ENCODE measurements around the gene DCLK1. TPM values are rescaled to one million over a fixed set of nuclear protein-coding genes. Genes with fewer than 3 reads are reported as not detected.

DCLK1 gene
- total RNA-seq, 6 experiments from 2014 or later = 0.07 to 0.12 (median 0.10) TPM; not detected in 2

DNA sequence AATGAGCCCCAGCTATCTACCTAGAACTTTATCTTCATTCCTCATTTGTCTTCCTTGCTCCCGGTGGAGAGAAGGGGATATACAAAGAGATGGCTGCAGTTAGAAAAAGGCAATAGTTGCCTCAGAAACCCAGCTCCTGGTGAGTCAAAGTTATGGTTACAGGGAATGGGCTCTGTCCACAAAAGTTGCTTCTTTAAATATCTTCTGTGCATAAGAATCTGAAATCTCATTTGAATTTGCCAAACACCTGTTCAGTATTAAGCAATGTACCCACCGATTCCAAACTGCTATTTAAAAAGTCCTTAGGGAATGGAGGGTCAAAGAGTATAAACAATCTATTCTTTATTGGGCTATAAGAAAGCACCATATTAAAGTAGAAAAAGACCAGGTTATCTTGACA lies 48.4 kb downstream of the DCLK1 start:
- Histone ChIP-seq H3K4me3 (no peak overlapping the region), H3K27ac (no peak overlapping the region)
- WGBS (ENCODE audit: insufficient coverage, low coverage, low lambda C conversion rate, missing lambda C conversion rate) = 49% methylated on average over 2 of the region's 2 CpGs

GRCh38 chr13:36082396-36082795 lies 48.8 kb downstream of the DCLK1 start:
- WGBS (ENCODE audit: insufficient coverage, low coverage, low lambda C conversion rate, missing lambda C conversion rate) = 58% methylated on average over 2 of the region's 2 CpGs
- no peaks in the 10 kb centered on the region for H3K4me1 ChIP-seq
- intact Hi-C loops (cut with DNase I) = no loop called here
- ATAC-seq (no peak), DNase-seq (no peak)
- no peak overlapping the region for H3K4me3 ChIP-seq
- H3K27ac ChIP-seq = no peak overlapping the region
- no peaks in the 10 kb centered on the region for H3K36me3 ChIP-seq
- TF ChIP-seq, protein P1, sequence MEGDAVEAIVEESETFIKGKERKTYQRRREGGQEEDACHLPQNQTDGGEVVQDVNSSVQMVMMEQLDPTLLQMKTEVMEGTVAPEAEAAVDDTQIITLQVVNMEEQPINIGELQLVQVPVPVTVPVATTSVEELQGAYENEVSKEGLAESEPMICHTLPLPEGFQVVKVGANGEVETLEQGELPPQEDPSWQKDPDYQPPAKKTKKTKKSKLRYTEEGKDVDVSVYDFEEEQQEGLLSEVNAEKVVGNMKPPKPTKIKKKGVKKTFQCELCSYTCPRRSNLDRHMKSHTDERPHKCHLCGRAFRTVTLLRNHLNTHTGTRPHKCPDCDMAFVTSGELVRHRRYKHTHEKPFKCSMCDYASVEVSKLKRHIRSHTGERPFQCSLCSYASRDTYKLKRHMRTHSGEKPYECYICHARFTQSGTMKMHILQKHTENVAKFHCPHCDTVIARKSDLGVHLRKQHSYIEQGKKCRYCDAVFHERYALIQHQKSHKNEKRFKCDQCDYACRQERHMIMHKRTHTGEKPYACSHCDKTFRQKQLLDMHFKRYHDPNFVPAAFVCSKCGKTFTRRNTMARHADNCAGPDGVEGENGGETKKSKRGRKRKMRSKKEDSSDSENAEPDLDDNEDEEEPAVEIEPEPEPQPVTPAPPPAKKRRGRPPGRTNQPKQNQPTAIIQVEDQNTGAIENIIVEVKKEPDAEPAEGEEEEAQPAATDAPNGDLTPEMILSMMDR (IDR thresholded peaks at IDR 0.05) = no peak
- no peak for TF ChIP-seq POLR2A (IDR thresholded peaks at IDR 0.05)
- H3K27me3 ChIP-seq = no peaks in the 10 kb centered on the region
- no peaks in the 10 kb centered on the region for H3K9me3 ChIP-seq

More for the DNA sequence above, 48.4 kb downstream of the DCLK1 start:
- H3K36me3 ChIP-seq = no peaks in the 10 kb centered on the region
- intact Hi-C loops (cut with DNase I) = no loop called here
- H3K4me1 ChIP-seq = no peaks in the 10 kb centered on the region
- ATAC-seq (no peak), DNase-seq (no peak)
- no peaks in the 10 kb centered on the region for H3K9me3 ChIP-seq
- TF ChIP-seq, protein P1 (IDR thresholded peaks at IDR 0.05) = no peak
- TF ChIP-seq POLR2A (IDR thresholded peaks at IDR 0.05) = no peak
- H3K27me3 ChIP-seq = no peaks in the 10 kb centered on the region

- DNase-seq (no peak), ATAC-seq (no peak)
- H3K27me3 ChIP-seq = no peaks in the 10 kb centered on the region
- TF ChIP-seq POLR2A (IDR thresholded peaks at IDR 0.05) = no peak
- TF ChIP-seq, protein P1 (IDR thresholded peaks at IDR 0.05) = no peak
- H3K27ac ChIP-seq = no peak overlapping the region
- H3K36me3 ChIP-seq = no peaks in the 10 kb centered on the region
- intact Hi-C loops (cut with DNase I) = no loop called here
- H3K4me1 ChIP-seq = no peaks in the 10 kb centered on the region
- H3K9me3 ChIP-seq = no peaks in the 10 kb centered on the region
- H3K4me3 ChIP-seq = no peak overlapping the region
Observed at GRCh38 chr13:36076211-36076610, 55.0 kb downstream of the DCLK1 start.

DNA sequence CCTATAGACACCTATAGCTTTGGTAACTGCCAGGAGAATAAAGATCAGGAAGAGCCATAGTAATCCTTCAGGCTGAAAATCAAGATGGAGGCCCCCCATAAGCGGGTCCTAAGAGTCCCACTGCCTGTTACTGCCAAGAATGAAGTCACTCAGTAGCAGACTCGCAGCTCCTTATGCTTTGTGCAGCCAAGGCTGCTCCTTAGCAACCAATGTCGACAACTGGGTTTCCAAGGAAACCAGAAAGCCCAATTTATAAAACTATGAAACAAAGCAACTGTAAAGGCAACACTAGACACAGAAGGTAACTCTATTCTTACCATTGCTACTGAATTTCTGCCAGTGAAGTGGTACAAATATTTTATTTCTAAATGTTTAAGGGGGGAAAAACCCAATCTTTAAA lies 56.5 kb downstream of the DCLK1 start:
- Histone ChIP-seq H3K27ac (no peak overlapping the region), H3K27me3 (no peaks in the 10 kb centered on the region), H3K9me3 (no peaks in the 10 kb centered on the region), H3K36me3 (no peaks in the 10 kb centered on the region), H3K4me3 (no peak overlapping the region), H3K4me1 (no peaks in the 10 kb centered on the region)
- TF ChIP-seq, protein P1 (IDR thresholded peaks at IDR 0.05) = no peak
- no peak for TF ChIP-seq POLR2A (IDR thresholded peaks at IDR 0.05)
- ATAC-seq (no peak), DNase-seq (no peak)
- intact Hi-C loops (cut with DNase I) = no loop called here
- 48% methylated on average over 2 of the region's 3 CpGs for WGBS (ENCODE audit: insufficient coverage, low coverage, low lambda C conversion rate, missing lambda C conversion rate)

Data from right lobe of liver (tissue), 6 donors.